GM21423 (cell line): ENCODE results near the gene CMTM5.
"Not testable (repeated sequence)": the region's sequence is repeated elsewhere in the genome, so short reads cannot be mapped to it uniquely, and the experiment has no call there.

Source experiments
- ATAC-seq: cut with Tn5 transposase; IDR thresholded peaks from one replicate; pipeline ENCODE4 v1.9.1; 2021; ENCODE audit warnings: mild to moderate bottlenecking, moderate library complexity; ENCODE audit not compliant: unreplicated experiment

The CMTM5 gene

DNA sequence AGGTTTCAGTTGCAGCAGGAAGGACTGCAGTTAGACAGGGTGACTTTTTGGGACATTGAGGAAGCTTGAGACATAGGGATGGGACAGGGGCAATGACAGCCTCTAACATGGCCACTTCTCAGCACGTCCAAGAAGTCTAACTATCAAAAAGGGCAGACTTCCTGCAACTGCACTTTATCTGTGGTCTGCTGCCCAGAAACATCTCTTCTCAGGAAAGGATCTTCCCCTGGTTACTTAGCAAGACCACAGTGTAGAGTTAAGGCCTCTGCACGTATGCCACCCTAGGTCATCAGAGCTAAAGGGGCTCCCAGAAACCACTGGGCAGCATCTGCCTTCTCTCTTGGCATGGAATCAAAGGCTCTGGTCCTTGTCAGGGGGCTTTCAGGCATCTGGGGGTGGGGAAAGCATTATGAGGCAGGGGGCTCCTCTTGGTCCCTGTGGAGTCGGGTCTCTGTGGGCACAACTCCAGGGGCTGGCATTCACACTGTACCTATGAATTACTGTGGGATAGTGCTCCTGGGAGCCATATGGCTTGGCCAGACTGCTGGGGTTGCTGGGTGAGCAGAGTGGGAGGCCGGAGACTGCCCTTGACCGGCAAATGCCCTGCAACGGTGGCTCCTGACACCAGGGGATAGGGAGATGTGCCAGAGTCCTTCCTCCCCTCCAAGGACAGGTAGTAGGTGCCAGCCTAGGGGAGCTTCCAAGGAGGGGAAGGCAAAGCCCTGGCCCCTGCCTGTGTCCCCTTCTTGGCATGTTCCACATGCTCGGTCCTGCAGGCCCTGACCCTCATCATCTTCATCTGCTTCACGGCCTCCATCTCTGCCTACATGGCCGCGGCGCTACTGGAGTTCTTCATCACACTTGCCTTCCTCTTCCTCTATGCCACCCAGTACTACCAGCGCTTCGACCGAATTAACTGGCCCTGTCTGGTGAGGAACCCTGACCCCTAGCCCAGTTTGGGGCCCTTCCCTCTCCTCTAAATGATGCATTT is 1.0 kb downstream of the CMTM5 start:
- ATAC-seq = no peak

- ATAC-seq = no peak
These were observed 1.9 kb downstream of the CMTM5 start for GRCh38 chr14:23378612-23379220.

DNA sequence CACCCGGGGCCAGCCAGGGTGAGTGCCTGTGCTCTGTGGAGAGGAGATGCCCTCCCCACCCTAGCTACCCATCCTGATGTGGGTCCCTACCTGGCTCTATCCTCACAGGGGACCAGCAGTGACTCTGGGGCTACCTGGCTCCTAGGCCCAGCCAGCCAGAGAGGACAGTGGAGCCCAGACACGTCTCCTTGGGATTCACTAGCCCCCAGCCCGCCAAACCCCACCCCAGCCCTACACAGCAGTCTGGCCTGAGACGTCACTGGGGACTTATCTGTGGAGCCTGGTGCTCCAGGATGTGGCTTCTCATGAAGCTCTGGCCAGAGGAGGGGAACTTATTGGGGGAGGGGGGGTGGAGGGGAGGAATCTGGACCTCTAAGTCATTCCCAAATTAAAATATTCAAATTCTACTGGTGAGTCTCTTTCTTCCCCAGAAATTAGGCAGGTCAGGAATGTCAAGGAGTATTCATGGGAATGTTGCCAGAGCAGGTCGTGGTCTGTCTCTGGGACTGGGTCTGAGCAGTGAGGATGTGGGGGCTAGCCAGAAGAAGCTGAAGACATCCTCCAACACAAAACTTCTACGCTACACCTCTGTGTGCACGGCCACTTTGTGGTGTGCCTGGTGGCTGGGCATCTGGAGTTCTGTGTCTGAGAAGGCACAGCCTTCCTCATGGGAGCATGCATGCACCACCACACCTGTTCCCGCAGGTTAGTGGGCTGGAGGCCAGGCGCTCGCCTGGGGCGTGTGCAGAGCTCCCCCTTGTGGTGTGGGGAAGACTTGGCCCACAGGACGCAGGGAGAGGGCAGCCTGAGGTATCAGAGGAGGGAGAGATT is 2.7 kb downstream of the CMTM5 start:
- no peak for ATAC-seq

- no peak for ATAC-seq
These were observed 3.5 kb downstream of the CMTM5 start for GRCh38 chr14:23380197-23380914.

DNA sequence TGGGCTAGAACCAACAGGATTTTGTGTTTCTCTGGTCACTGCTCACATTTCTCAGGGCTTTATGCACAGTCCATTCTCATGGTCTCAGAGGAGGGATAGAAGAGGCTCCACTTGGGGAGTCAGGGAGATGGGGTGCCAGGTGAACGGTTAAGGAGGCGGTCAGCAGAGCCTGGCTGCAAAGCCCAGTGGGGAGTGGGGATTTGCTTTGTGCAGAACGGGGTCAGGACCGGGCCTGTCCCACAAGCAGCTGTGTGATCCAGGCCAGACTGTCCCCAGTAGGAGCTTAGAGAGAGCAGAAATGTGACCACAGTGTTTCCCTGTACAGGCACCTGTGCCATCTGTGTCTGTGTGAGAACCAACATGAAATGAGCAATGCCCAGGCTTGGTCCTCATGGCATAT is 4.1 kb downstream of the CMTM5 start:
- no peak for ATAC-seq

- no peak for ATAC-seq
These were observed 5.0 kb downstream of the CMTM5 start for GRCh38 chr14:23381871-23382270.

GRCh38 chr14:23382276-23382675 is 5.4 kb downstream of the CMTM5 start:
- ATAC-seq = no peak

DNA sequence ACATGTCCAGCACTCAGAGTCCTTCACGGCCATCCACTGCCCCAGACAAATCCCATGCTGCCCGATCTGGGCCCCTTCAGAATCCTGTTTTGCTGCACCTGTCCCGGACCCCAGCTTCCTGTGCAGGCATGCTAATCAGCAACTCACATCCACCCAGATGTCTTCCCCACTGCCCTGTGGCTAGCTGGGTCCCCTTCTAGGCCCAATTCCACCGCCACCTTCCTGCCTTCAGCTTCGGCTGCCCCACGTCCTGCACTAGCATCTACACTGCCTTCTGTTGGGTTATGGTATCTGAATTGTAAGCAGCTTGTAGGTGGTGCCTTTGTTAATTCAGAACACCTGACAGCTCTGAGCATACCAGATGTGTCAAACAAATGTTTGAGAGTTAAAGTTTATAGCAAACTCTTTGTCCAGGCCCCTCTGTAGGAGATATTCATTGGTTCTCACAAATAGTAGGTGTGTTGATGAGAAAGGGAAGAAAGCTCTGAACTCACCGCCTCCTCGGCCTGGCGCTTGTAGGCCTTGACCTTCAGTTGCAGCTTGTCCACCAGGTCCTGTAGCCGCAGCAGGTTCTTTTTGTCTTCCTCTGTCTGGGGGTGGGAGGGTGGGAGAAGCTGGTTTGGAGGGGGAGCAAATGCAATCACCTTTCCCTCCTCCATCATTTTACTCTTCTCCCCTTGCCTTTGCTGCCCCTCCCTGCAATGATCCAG is 6.0 kb downstream of the CMTM5 start:
- ATAC-seq = no peak

GRCh38 chr14:23384364-23385080 is 7.7 kb downstream of the CMTM5 start:
- no peak for ATAC-seq

- ATAC-seq = no peak
These were observed 8.4 kb downstream of the CMTM5 start for GRCh38 chr14:23385244-23385641.

DNA sequence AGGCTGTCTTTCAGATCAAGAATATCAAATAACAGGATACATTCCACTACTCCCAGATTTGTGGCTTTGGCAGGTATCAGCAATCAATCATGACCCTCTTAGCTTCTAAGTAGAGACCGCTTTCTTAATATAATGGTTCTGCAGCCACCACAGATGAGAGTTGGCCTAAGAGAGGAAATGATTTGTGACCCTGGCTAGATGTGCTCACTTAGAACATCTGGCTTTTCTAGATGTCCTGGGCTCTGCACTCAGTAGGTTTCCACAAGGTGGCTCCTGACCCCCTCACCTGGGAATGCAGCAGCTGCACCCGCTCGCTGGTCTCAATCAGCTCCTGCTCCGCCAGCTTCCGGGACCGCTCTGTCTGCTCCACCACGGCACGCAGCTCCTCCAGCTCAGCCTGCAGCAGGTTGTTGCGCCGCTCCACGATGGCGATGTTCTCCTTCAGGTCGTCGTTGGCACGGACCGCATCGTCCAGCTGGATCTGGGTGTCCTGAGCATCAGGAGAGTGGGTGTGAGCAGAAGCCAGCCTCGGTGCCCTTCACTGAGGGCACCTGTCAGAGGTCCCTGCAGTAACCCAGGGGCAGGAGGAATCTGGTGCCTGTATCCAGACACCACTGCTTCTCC is 8.9 kb downstream of the CMTM5 start:
- no peak for ATAC-seq

- ATAC-seq = not testable (repeated sequence)
These were observed 9.4 kb downstream of the CMTM5 start for GRCh38 chr14:23386266-23386657.

- ATAC-seq = no peak
These were observed 10.2 kb downstream of the CMTM5 start for GRCh38 chr14:23386999-23387398.

DNA sequence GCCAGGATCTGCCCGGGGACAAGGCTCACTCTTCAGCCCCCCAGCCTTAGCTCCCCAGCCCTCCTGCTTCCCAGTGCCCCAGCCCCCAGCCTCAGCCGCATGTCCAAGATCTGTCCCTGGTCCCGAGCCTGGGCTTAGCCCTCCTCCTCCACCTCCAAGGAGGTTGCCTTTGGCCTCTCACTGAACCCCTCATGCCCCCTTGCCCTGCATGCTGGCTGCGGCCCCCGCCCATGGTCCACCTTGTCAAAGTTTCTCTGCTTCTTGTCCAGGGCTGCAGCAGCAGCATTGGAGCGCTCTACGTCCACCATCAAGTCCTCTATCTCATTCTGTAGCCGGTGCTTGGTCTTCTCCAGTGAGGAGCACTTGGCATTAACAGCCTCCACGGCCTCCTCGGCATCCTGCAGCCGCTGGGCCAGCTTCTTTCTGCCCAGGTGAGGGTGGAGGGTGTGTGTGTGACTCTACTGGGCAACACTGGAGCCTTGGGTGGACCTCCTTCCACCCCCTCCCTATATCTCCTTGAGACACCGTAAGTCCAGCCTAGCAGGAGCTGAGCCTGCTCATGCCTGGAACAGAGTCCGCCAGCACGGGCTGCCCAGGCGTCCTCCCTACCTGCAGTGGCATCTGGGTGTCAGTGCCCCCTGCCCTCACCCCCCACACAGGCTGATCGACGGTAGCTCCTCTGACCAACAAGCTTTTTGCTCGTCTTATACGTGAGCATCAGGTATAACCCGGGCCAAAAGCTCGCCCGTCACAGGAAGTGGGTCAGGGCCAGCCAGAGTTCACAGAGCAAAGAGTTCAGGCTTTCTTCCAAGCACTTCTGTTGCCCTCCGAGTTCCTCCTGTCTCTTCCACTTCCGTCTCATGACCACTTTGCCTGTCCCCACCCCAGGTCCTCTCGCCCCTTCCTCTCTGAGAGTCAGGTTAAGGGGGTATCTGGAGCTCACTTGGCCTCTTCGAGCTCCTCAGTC is 11.4 kb downstream of the CMTM5 start:
- ATAC-seq = no peak

DNA sequence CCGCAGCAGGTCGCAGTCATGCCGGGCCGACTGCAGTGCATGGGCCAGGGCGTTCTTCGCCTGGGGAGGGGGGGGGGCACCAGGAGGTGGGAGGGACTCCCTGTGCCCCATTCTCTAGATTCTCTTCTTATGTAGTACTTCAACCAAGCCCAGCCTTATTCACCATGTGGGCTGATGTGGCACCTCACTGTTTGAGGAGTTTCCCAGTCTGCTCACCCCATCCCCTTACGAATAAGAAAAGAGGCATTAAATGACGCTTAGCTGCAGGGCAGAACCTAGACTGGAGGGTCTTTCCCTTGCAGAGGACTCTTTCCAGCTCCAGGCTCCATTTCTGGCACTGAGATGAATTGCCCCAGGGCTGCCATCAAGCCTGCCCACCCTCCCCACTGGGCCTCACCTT is 12.2 kb downstream of the CMTM5 start:
- no peak for ATAC-seq

DNA sequence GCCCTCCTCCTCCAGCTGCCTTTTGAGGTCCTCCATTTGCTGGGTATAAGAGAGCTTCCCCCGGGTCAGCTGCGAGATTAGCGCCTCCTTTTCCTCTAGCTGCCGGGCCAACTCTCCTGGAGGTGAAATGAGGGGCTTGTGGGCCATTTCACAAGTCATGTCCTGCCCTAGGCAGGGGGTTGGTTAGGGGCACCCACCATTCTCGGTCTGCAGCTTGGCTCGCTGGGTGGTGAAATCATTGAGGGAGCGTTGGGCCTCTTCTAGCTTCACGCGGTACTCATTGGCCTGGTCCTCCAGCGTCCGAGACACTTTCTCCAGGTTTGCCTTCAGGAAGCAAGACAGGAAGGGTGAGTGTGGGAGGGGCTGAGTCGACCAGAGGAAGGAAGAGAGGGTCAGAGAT is 12.6 kb downstream of the CMTM5 start:
- ATAC-seq = no peak

DNA sequence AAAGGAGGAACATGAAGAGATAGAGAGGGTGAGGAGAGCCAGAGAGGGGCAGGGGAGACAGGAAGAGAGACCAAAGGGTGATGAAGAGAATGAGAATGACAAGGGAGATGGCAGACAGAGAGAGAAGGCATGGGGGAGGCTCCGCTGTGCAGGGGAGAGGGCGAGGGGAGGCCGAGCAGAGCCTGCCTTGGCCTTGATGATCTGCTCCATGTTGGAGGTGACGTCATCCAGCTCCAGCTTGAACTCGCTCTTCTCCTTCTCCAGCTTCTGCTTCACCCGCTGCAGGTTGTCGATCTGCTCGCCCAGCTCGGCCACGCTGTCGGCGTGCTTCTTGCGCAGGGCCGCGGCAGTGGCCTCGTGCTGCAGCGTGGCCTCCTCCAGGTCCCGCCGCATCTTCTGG is 13.0 kb downstream of the CMTM5 start:
- not testable (repeated sequence) for ATAC-seq

DNA sequence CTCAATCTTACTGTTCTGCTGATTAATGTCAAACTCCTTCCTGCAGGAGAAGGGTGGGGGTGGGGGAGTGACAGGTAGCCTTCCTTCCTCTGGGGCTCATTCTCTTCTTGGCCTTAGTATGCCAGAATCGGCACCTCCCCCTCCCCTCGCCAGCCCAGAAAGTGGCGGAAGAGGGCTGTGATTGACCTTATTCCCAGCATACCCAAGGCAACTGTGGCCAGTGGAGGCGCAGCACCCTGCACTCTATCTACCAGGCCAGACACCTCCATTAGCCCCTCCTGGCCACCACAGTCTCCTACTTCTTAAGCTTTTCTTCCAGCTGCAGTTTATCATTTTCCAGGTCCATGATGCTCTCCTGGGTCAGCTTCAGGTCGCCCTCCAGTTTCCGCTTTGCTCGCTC is 15.8 kb downstream of the CMTM5 start:
- no peak for ATAC-seq
